Measurements from ENCODE around the gene PACC1. TPM values are rescaled to one million over a fixed set of nuclear protein-coding genes. Genes with fewer than 3 reads are reported as not detected.

PACC1 gene
- polyA plus RNA-seq, 2 of the 4 experiments (the other 2 are of a cell fraction) = 11.9 to 19.6 TPM

DNA sequence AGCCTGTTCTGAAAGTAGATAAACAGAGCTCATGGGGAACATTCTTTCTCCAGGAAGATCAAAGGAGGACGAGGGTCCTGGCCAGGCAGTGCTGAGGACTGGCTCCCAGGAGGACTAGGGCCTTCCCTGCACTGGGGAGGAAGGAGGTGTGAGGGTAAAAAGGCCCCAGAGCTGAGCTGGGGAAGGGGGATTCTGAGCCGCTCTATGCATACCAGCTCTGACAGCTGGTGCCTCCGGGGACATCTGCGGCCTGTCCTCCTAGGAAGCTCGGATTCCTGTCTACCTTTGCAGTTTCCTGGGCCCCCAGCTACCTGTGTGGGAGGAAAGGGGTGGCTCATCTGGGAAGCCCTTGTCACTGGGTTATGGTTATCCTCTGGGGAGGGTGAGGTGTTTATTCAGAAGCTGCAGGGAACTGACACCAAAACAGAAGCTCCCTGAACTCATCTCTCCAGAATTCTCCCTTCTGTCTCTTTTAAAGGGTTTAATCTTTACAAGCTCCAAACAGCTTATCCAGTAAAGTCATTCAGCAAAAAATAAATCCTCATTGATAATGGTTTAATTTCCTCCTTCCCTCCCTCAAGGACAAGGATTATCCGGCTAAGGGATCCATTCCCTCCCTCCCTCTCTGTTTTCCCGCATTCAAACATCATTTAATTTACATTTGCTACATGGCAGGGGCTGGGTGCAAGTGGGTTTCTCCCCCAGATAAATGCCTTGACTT, 49.0 kb upstream of the PACC1 start:
- Histone ChIP-seq H3K27ac (no peak overlapping the region), H3K4me2 (no peak overlapping the region), H3K9me3 (peaks cover 4% of the 10 kb centered on the region; the same call in 1 of the 3 replicates), H3K4me1 (no peaks in the 10 kb centered on the region), H3K4me3 (no peak overlapping the region)
- FAIRE-seq = no peak
- DNase-seq (ENCODE audit: low read depth in 1 of 2, low spot score in 1 of 2) = no peak
- ChIA-PET POLR2A (interaction anchor here (1.1 kb wide), 1 partner anchor 145 kb away, joined by 6 read pairs; the partner anchor contains the start of gene ATF3), CTCF (interaction anchor here (0.6 to 13.4 kb wide), 8 partner anchors 9 to 783 kb away, joined by 3 to 141 read pairs (median 6); no protein-coding TSS in a partner anchor)
- 70% methylated on average over 7 of the region's 7 CpGs for WGBS (ENCODE audit: missing lambda C conversion rate)
- ATAC-seq = 0 out of 6 replicates have a peak, but pooled peaks of 1 of the 2 experiments have one; percentile 25
- TF ChIP-seq NPAS2 (CRISPR knock-in tag; IDR thresholded peaks at IDR 0.05; ENCODE audit: borderline replicate concordance) = no peak
- TF ChIP-seq EP300 (IDR thresholded peaks at IDR 0.05) = no peak
- no peak for TF ChIP-seq MAFK (IDR thresholded peaks at IDR 0.05; ENCODE audit: partially characterized antibody)
- TF ChIP-seq RNF2 (IDR thresholded peaks at IDR 0.05; ENCODE audit: borderline replicate concordance, low read depth) = no peak
- TF ChIP-seq CBX8 (IDR thresholded peaks at IDR 0.05) = no peak
- no peak for TF ChIP-seq CHD2 (IDR thresholded peaks at IDR 0.05; ENCODE audit: low read length, partially characterized antibody)
- TF ChIP-seq, protein P1, sequence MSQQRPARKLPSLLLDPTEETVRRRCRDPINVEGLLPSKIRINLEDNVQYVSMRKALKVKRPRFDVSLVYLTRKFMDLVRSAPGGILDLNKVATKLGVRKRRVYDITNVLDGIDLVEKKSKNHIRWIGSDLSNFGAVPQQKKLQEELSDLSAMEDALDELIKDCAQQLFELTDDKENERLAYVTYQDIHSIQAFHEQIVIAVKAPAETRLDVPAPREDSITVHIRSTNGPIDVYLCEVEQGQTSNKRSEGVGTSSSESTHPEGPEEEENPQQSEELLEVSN (IDR thresholded peaks at IDR 0.05; ENCODE audit: borderline replicate concordance, low read depth) = no peak
- TF ChIP-seq HOXA7 (CRISPR knock-in tag; IDR thresholded peaks at IDR 0.05) = no peak
- TF ChIP-seq RCOR1 (IDR thresholded peaks at IDR 0.05; ENCODE audit: low read depth, low read length) = no peak
- TF ChIP-seq KDM5A (IDR thresholded peaks at IDR 0.05) = no peak
- TF ChIP-seq CBX2 (IDR thresholded peaks at IDR 0.05; ENCODE audit: borderline replicate concordance, low read depth) = no peak

DNA sequence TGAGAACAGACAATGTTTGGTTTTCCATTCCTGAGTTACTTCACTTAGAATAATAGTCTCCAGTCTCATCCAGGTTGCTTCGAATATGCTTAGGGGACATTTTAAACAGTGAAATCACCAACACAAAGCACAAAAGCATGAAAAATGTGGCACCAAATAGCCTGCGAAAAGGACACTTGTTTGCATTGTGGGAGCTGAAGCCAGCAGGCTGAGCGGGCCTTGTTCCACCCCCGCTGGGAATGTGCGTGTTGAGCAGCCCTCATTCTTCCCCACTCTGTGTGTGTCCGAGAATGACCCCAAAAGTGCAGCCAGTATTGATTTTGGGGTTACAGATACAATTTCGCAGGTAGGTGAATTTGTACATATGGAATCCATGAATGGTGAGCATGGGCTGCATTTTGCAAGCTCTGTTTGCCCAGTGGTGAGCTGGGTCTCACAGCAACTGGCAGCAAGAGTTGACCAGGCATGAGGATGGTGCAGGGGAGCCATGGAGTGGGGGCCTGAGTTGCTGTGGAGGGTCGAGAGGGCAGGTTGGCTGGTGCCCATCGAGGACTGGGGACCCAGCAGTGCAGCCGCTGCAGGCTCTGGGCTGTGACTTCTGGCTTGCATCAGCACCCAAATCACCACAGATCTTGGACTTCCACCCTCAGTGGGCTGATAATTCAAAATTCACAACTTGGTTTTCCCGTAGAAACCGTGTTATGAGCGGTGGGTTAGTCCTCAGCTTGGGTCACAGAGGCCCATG, 47.4 kb upstream of the PACC1 start:
- no peak for ATAC-seq
- FAIRE-seq = no peak
- TF ChIP-seq, protein P2, sequence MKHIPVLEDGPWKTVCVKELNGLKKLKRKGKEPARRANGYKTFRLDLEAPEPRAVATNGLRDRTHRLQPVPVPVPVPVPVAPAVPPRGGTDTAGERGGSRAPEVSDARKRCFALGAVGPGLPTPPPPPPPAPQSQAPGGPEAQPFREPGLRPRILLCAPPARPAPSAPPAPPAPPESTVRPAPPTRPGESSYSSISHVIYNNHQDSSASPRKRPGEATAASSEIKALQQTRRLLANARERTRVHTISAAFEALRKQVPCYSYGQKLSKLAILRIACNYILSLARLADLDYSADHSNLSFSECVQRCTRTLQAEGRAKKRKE (CRISPR knock-in tag; IDR thresholded peaks at IDR 0.05; ENCODE audit: low read depth) = no peak
- TF ChIP-seq POLR2AphosphoS2 (conservative IDR thresholded peaks at IDR 0.05; ENCODE audit: low read length) (no peak), ZSCAN20 (CRISPR knock-in tag; IDR thresholded peaks at IDR 0.05) (no peak), CEBPB (IDR thresholded peaks at IDR 0.05) (no peak), JUN (IDR thresholded peaks at IDR 0.05) (no peak), SREBF2 (IDR thresholded peaks at IDR 0.05) (no peak), BHLHE40 (IDR thresholded peaks at IDR 0.05; ENCODE audit: low read depth, low read length) (no peak), HDAC2 (IDR thresholded peaks at IDR 0.05) (no peak)
- TF ChIP-seq, protein P3, sequence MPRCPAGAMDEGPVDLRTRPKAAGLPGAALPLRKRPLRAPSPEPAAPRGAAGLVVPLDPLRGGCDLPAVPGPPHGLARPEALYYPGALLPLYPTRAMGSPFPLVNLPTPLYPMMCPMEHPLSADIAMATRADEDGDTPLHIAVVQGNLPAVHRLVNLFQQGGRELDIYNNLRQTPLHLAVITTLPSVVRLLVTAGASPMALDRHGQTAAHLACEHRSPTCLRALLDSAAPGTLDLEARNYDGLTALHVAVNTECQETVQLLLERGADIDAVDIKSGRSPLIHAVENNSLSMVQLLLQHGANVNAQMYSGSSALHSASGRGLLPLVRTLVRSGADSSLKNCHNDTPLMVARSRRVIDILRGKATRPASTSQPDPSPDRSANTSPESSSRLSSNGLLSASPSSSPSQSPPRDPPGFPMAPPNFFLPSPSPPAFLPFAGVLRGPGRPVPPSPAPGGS (IDR thresholded peaks at IDR 0.05) = no peak
- TF ChIP-seq, protein P1 (IDR thresholded peaks at IDR 0.05; ENCODE audit: borderline replicate concordance, low read depth) = no peak
- TF ChIP-seq, protein P4, sequence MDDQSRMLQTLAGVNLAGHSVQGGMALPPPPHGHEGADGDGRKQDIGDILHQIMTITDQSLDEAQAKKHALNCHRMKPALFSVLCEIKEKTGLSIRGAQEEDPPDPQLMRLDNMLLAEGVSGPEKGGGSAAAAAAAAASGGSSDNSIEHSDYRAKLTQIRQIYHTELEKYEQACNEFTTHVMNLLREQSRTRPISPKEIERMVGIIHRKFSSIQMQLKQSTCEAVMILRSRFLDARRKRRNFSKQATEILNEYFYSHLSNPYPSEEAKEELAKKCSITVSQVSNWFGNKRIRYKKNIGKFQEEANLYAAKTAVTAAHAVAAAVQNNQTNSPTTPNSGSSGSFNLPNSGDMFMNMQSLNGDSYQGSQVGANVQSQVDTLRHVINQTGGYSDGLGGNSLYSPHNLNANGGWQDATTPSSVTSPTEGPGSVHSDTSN (IDR thresholded peaks at IDR 0.05) = no peak
- H3K4me1 ChIP-seq = no peaks in the 10 kb centered on the region
- H3K9me3 ChIP-seq = peaks cover 10% of the 10 kb centered on the region; the same call in 1 of the 3 replicates
- H3K4me3 ChIP-seq = no peak overlapping the region
- no peak overlapping the region for H3K4me2 ChIP-seq
- ChIA-PET POLR2A (no interaction called here), CTCF (interaction anchor here (2.1 to 13.4 kb wide), 4 partner anchors 7 to 782 kb away, joined by 7 to 141 read pairs (median 42); no protein-coding TSS in a partner anchor)
- DNase-seq (ENCODE audit: low read depth in 1 of 2, low spot score in 1 of 2) = no peak
- no peak overlapping the region for H3K27ac ChIP-seq
- 75% methylated on average over 13 of the region's 13 CpGs for WGBS (ENCODE audit: missing lambda C conversion rate)

Measured in A549 (cell line).